Natural killer cell (primary cell): ENCODE data around the gene NELFE. TPM values are rescaled to one million over a fixed set of nuclear protein-coding genes. Genes with fewer than 3 reads are reported as not detected.

Experiments
- ATAC-seq, 3 donors: fragments of 150-1000 bp in 2 of 3; fragments of 200-7000 bp in 1 of 3; cut with Tn5 transposase; 1 replicate in 1 of 3; 2 replicates in 2 of 3; pipeline ENCODE4 v1.10.0; 2021; ENCODE audit warnings: mild to moderate bottlenecking in 2 of 3, moderate library complexity in 2 of 3
- DNase-seq, 2 donors: peaks; one replicate each; pipeline versions ENCODE4 v3.0.0 to v3.0.0-alpha.2; 2013 to 2021; ENCODE audit warnings: mixed read lengths in 1 of 2
- H3K27ac ChIP-seq: one replicate; pipeline ENCODE4 v1.5.1; 2013; ENCODE audit warnings: mild to moderate bottlenecking, low read length
- H3K27me3 ChIP-seq: one replicate; pipeline ENCODE4 v1.6.1; 2013; ENCODE audit warnings: low read length; ENCODE audit not compliant: control insufficient read depth, insufficient read depth
- H3K36me3 ChIP-seq: one replicate; pipeline ENCODE4 v1.6.1; 2013; ENCODE audit warnings: low read length; ENCODE audit not compliant: control insufficient read depth, insufficient read depth
- H3K4me1 ChIP-seq: one replicate; pipeline ENCODE4 v1.6.1; 2013; ENCODE audit warnings: low read length; ENCODE audit not compliant: control insufficient read depth, insufficient read depth
- H3K4me3 ChIP-seq: one replicate; pipeline ENCODE4 v1.5.1; 2013; ENCODE audit warnings: low read length
- H3K9me3 ChIP-seq: one replicate; pipeline ENCODE4 v1.6.1; 2013; ENCODE audit warnings: low read length; ENCODE audit not compliant: control insufficient read depth, insufficient read depth
- H3K27ac Mint-ChIP-seq, 2 donors: one replicate each; pipeline ENCODE4 v1.8.0; 2022; ENCODE audit warnings: mild to moderate bottlenecking in 2 of 2, mixed read lengths in 2 of 2, moderate library complexity in 1 of 2
- H3K27me3 Mint-ChIP-seq, 2 donors: one replicate each; pipeline ENCODE4 v1.8.0; 2022; ENCODE audit warnings: low read depth in 2 of 2, mixed read lengths in 2 of 2
- H3K36me3 Mint-ChIP-seq: one replicate; pipeline ENCODE4 v1.8.0; 2022; ENCODE audit warnings: mixed read lengths
- H3K4me1 Mint-ChIP-seq, 2 donors: one replicate each; pipeline ENCODE4 v1.8.0; 2022; ENCODE audit warnings: mixed read lengths in 2 of 2
- H3K4me3 Mint-ChIP-seq: one replicate; pipeline ENCODE4 v1.8.0; 2022; ENCODE audit warnings: mild to moderate bottlenecking, moderate library complexity, mixed read lengths
- H3K9me3 Mint-ChIP-seq, 2 donors: one replicate each; pipeline ENCODE4 v1.8.0; 2022; ENCODE audit warnings: mixed read lengths in 2 of 2
- CTCF ChIP-seq: fragments of 200-600 bp; IDR thresholded peaks from one replicate; pipeline ENCODE4 v1.8.0; 2022; ENCODE audit warnings: antibody characterized with exemption
- WGBS: methylation state at CpG from one replicate; pipeline ENCODE4 v1.1.7; 2013; ENCODE audit warnings: missing lambda C conversion rate; ENCODE audit not compliant: insufficient coverage; 5-methylcytosine and 5-hydroxymethylcytosine counted together
- intact Hi-C: fragments of 100-400 bp; cut with micrococcal nuclease; formaldehyde crosslinking; loops from one replicate; pipeline ENCODE4 v1.14.2; 2022
- total RNA-seq, 4 donors: library from RNA; stranded (reverse); fragments of 120-200 nt in 1 of 4; gene quantifications; one replicate each; pipeline versions ENCODE4 v1.2.3 to v1.2.4, GENCODE V29; 2013 to 2022

The NELFE gene
- total RNA-seq, 3 donors from 2014 or later (not counting 1 experiment from before 2014, with no cell fraction given), result 52.6 to 62.3 (median 56.3) TPM

DNA sequence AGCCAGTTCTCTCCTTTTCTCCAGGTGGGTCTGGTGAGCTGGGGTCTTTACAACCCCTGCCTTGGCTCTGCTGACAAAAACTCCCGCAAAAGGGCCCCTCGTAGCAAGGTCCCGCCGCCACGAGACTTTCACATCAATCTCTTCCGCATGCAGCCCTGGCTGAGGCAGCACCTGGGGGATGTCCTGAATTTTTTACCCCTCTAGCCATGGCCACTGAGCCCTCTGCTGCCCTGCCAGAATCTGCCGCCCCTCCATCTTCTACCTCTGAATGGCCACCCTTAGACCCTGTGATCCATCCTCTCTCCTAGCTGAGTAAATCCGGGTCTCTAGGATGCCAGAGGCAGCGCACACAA is 13.6 kb downstream of the NELFE start:
- Mint-ChIP-seq H3K27me3 (peaks cover 18 to 21% of the 10 kb centered on the region in 2 donors), H3K27ac (no peak overlapping the region), H3K4me1 (peaks cover 0 to 8% of the 10 kb centered on the region in 2 donors), H3K36me3 (no peaks in the 10 kb centered on the region), H3K4me3 (no peak overlapping the region), H3K9me3 (no peaks in the 10 kb centered on the region)
- DNase-seq (no peak), ATAC-seq (no peak)
- Histone ChIP-seq H3K36me3 (no peaks in the 10 kb centered on the region), H3K27me3 (peaks cover 3% of the 10 kb centered on the region), H3K27ac (no peak overlapping the region), H3K4me1 (no peaks in the 10 kb centered on the region), H3K4me3 (no peak overlapping the region), H3K9me3 (no peaks in the 10 kb centered on the region)
- intact Hi-C loops, result no loop called here
- TF ChIP-seq CTCF, result no peak
- 91% methylated on average over 9 of the region's 9 CpGs for WGBS

DNA sequence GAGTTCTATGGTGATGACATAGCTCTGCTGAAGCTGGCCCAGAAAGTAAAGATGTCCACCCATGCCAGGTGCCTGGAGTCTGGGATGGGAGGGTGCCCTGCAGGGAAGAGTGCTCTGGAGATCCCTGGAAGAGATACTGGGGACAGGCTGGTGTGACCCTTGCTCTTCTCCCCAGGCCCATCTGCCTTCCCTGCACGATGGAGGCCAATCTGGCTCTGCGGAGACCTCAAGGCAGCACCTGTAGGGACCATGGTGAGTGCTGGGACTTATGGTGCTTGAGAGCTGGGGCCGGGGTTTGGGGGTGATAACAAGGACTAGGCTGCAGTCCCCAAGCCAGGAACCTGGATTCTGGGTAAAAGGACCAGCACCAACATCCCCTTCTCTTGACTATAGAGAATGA is 15.0 kb downstream of the NELFE start:
- no peak for TF ChIP-seq CTCF
- Histone ChIP-seq H3K4me3 (no peak overlapping the region), H3K4me1 (no peaks in the 10 kb centered on the region), H3K36me3 (no peaks in the 10 kb centered on the region), H3K27me3 (peaks cover 3% of the 10 kb centered on the region), H3K27ac (no peak overlapping the region), H3K9me3 (no peaks in the 10 kb centered on the region)
- Mint-ChIP-seq H3K27me3 (peaks cover 18 to 21% of the 10 kb centered on the region in 2 donors), H3K27ac (no peak overlapping the region), H3K4me3 (no peak overlapping the region), H3K36me3 (no peaks in the 10 kb centered on the region), H3K9me3 (no peaks in the 10 kb centered on the region), H3K4me1 (peaks cover 0 to 4% of the 10 kb centered on the region in 2 donors)
- WGBS, result 89% methylated on average over 3 of the region's 3 CpGs
- DNase-seq, result no peak
- intact Hi-C loops, result no loop called here
- no peak for ATAC-seq

GRCh38 chr6:31940256-31940664 is 18.5 kb downstream of the NELFE start:
- no peak for DNase-seq
- H3K4me3 Mint-ChIP-seq, result no peak overlapping the region
- Histone ChIP-seq H3K27me3 (peaks cover 3% of the 10 kb centered on the region), H3K4me3 (no peak overlapping the region), H3K4me1 (no peaks in the 10 kb centered on the region), H3K27ac (no peak overlapping the region), H3K9me3 (no peaks in the 10 kb centered on the region), H3K36me3 (no peaks in the 10 kb centered on the region)
- no peak for TF ChIP-seq CTCF
- peaks cover 9 to 13% of the 10 kb centered on the region in 2 donors for H3K27me3 Mint-ChIP-seq
- no peaks in the 10 kb centered on the region for H3K9me3 Mint-ChIP-seq
- ATAC-seq, result no peak
- no peaks in the 10 kb centered on the region for H3K36me3 Mint-ChIP-seq
- no peak overlapping the region for H3K27ac Mint-ChIP-seq
- H3K4me1 Mint-ChIP-seq, result no peaks in the 10 kb centered on the region
- WGBS, result 17% methylated on average over 6 of the region's 6 CpGs
- intact Hi-C loops, result no loop called here

DNA sequence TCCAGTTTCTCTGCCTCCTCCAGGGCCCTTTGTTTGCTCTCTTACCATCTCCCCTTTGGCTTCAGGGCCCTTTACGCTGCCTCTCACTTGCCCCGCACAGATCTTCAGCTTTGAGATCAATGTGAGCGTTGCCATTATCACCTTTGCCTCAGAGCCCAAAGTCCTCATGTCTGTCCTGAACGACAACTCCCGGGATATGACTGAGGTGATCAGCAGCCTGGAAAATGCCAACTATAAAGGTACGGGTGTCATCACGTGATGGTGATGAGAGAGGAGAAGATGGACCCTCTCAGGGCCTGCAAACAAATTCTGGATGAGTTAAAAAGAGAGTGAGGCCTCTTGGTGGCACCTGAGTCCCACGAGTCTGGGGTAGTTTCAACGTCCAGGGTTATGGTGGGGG is 22.9 kb downstream of the NELFE start:
- no peak overlapping the region for H3K4me3 Mint-ChIP-seq
- ATAC-seq, result no peak

More for the DNA sequence above, 22.9 kb downstream of the NELFE start:
- H3K4me3 ChIP-seq, result no peak overlapping the region
- no peak for DNase-seq
- WGBS, result 90% methylated on average over 9 of the region's 9 CpGs
- no peaks in the 10 kb centered on the region for H3K4me1 ChIP-seq
- H3K27me3 ChIP-seq, result no peaks in the 10 kb centered on the region
- Mint-ChIP-seq H3K4me1 (no peaks in the 10 kb centered on the region), H3K36me3 (no peaks in the 10 kb centered on the region), H3K27me3 (peaks cover 0 to 7% of the 10 kb centered on the region in 2 donors), H3K27ac (no peak overlapping the region), H3K9me3 (no peaks in the 10 kb centered on the region)
- intact Hi-C loops, result no loop called here
- H3K36me3 ChIP-seq, result no peaks in the 10 kb centered on the region
- no peaks in the 10 kb centered on the region for H3K9me3 ChIP-seq
- TF ChIP-seq CTCF, result no peak
- no peak overlapping the region for H3K27ac ChIP-seq
